HG02840 (cell line): ENCODE measurements around the gene RAB7A.
A peak's percentile ranks its signal among the peaks of the same experiment; 100 is the strongest.

Source experiments
- ATAC-seq: cut with Tn5 transposase; IDR thresholded peaks from one replicate; pipeline ENCODE4 v1.9.1; 2021; ENCODE audit warnings: mild to moderate bottlenecking, moderate library complexity, moderate number of reproducible peaks; ENCODE audit not compliant: unreplicated experiment, low FRiP score

RAB7A gene

GRCh38 chr3:128786434-128787020 lies 60.5 kb downstream of the RAB7A start:
- no peak for ATAC-seq

GRCh38 chr3:128787256-128788253 lies 61.6 kb downstream of the RAB7A start:
- no peak for ATAC-seq

DNA sequence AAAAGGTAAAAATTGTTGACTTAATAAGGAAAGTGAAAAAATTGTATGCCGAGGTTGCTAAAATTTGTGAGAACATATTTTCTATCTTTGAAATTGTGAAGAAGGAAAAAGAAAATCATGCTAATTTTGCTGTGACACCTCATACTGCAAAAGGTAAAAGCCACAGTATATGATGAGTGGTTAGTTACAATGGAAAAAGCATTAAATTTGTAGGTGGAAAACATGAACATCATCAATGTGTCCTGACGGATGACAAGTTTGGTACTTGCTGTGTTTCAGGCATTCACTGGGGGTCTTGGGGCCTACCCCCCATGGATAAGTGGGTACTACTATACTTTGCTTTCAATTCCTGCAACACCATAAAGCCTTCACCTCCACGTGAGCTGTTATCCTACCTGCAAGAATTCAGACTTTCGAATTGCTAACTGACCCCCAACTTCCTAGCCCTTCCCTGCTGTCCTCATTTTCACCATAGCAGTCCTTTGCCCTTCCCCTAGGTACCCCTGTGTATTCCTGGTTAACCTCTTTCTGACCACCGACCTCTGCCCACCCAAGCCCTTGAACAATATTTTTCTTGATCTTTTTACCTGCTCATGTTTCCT lies 62.4 kb downstream of the RAB7A start:
- no peak for ATAC-seq

GRCh38 chr3:128794067-128794768 lies 68.2 kb downstream of the RAB7A start:
- no peak for ATAC-seq

GRCh38 chr3:128794770-128795649 lies 69.0 kb downstream of the RAB7A start:
- ATAC-seq, result peak; percentile 65

DNA sequence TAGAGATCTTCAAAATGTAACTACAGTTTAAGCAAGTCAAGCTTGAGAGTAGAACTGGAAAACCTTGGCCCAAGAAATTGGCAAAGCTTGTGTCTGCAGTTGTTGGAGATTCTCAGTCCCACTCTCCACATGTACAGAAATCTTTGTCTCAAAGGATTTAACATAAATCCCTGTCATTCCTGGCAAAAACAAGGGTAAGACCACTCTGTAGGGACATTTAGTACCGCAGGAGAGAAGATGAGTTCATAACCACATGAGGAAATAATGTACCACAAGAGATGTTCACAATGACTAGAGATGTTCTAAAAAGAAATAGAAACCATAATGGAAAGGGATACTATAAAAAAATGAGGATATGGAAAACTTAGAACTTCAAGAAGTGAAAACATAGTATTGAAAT lies 73.7 kb downstream of the RAB7A start:
- ATAC-seq, result no peak

DNA sequence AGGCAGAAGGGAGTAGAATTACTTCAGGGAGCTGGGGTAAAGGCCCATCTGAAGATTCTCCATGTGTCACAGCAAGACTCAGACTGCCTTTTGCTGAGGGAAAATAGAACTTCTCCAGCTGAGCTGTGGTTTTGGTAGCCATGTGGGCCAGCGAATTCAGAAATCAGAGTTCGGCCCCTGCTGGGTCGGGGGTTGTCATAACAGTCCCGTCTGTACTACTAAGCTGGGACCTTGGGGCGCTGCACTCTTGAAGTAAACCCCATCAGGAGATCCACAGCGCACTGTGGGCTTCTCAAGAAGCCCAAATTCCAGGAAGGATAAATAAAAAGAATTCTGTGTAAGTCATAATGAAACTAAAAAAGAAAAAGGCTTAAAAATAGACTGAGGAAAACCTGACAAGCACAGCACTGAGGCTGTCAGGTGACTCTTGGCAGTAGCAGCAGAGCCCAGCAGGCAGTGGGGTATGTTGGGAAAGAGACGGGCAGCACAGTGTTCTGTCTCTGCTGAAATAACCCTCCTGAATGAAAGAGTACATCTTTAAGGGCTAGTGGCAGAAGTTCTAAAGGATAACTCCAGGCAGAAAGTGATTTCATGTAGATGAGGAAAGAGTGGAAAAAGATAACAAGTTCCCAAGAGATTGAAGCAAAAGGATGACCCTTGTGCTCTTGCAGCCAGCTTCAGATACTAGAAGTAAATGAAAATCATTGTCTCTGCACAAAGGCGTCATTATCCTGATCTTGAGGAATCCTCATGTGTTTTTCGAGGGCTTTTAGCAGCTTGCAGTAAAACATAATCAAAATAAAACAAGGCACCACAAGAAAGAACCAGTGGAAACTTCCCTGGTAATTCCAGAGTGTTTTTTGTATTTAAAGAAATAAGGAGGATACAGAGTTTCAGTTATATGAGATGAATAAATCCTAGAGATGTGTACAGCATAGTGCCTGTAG lies 74.5 kb downstream of the RAB7A start:
- no peak for ATAC-seq

DNA sequence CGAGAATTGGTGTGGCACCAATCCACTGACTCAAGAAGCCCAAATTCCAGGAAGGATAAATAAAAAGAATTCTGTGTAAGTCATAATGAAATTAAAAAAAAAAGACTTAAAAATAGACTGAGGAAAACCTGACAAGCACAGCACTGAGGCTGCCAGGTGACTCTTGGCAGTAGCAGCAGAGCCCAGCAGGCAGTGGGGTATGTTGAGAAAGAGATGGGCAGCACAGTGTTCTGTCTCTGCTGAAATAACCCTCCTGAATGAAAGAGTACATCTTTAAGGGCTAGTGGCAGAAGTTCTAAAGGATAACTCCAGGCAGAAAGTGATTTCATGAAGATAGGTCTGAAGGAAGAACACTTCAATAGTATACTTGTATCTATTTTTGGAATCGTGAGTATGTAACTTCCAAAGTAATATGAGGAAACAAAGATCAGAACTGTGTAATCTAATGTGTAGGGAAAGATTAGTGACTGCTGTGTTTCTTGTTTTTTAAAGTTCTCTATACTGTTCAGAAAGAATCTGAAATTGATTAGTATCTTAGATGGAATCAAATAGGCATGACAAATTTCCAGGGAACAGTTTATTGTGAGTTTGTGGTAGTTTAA lies 75.9 kb downstream of the RAB7A start:
- ATAC-seq, result no peak

- ATAC-seq, result no peak
These were observed 77.3 kb downstream of the RAB7A start for GRCh38 chr3:128803307-128803706.

- ATAC-seq, result peak; percentile 83
These were observed 78.2 kb downstream of the RAB7A start for GRCh38 chr3:128804017-128804810.

GRCh38 chr3:128804811-128805155 lies 78.8 kb downstream of the RAB7A start:
- ATAC-seq, result no peak

DNA sequence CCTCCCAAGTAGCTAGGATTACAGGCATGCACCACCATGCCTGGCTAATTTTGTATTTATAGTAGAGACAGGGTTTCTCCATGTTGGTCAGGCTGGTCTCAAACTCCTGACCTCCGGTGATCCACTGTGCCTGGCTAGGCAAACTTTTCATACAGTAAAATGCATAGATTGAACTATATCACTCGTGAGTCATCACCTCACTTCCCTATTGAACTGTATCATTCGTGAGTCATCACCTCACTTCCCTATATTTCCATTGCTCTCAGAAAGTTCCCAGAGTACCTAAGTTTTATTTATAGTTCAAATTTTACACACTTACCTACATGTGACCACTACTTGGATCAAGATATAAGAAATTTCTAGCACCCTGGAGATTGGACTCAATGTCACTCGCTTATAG lies 79.8 kb downstream of the RAB7A start:
- ATAC-seq, result no peak

GRCh38 chr3:128806588-128806987 lies 80.6 kb downstream of the RAB7A start:
- ATAC-seq, result no peak

DNA sequence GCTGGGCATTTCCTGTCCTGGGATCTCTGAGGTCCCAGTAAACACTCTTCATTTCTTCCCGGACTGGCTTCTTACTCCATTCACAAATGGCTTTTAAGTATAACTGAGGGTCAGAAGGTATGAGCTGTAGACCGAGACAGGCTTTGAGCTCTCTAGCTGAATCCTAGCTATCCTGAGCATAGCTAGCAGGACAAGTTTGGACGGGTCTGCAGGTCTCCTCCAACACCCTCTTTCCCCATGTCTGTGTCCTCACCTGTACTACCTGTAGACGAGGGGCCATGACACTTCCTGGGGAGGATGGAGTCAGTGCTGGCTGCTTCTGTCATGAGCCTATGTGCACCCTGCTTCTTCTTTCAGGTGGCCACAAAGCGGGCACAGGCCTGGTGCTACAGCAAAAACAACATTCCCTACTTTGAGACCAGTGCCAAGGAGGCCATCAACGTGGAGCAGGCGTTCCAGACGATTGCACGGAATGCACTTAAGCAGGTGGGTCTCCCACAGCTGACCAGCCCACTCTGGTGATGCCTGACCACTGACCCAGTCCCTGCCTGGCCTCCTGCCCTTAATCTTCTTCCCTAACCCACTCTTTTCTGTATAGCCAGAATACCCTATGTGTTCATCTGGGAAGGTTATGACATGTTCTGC lies 81.3 kb downstream of the RAB7A start:
- ATAC-seq, result no peak

- no peak for ATAC-seq
These were observed 82.7 kb downstream of the RAB7A start for GRCh38 chr3:128808672-128809071.

- no peak for ATAC-seq
These were observed 87.1 kb downstream of the RAB7A start for GRCh38 chr3:128813097-128813496.

- no peak for ATAC-seq
These were observed 88.1 kb downstream of the RAB7A start for GRCh38 chr3:128814060-128814459.
